Measurements from ENCODE around the gene DGCR8.
A peak's percentile ranks its signal among the peaks of the same experiment; 100 is the strongest.

DGCR8 gene

GRCh38 chr22:20131859-20132685 lies 52.0 kb downstream of the DGCR8 start:
- H3K9me3 ChIP-seq (ENCODE audit: control insufficient read depth, insufficient read depth, low read length), result no peaks in the 10 kb centered on the region
- H3K4me1 ChIP-seq (ENCODE audit: insufficient read depth, low read length), result no peaks in the 10 kb centered on the region; the same call in 1 of the 2 replicates
- no peaks in the 10 kb centered on the region for H3K36me3 ChIP-seq (ENCODE audit: insufficient read depth, low read length)
- H3K9ac ChIP-seq (ENCODE audit: low read depth, low read length), result peak overlapping the region; percentile 64

- H3K36me3 ChIP-seq (ENCODE audit: insufficient read depth, low read length), result no peaks in the 10 kb centered on the region
- H3K4me1 ChIP-seq (ENCODE audit: insufficient read depth, low read length), result no peaks in the 10 kb centered on the region; the same call in 1 of the 2 replicates
- H3K9ac ChIP-seq (ENCODE audit: low read depth, low read length), result peak overlapping the region; percentile 64
- H3K9me3 ChIP-seq (ENCODE audit: control insufficient read depth, insufficient read depth, low read length), result no peaks in the 10 kb centered on the region
Measured at GRCh38 chr22:20132686-20133246, 52.7 kb downstream of the DGCR8 start.

GRCh38 chr22:20133930-20134549 lies 54.0 kb downstream of the DGCR8 start:
- H3K36me3 ChIP-seq (ENCODE audit: insufficient read depth, low read length), result no peaks in the 10 kb centered on the region
- H3K9me3 ChIP-seq (ENCODE audit: control insufficient read depth, insufficient read depth, low read length), result no peaks in the 10 kb centered on the region
- no peaks in the 10 kb centered on the region; the same call in 1 of the 2 replicates for H3K4me1 ChIP-seq (ENCODE audit: insufficient read depth, low read length)
- H3K9ac ChIP-seq (ENCODE audit: low read depth, low read length), result no peak overlapping the region

GRCh38 chr22:20135265-20135664 lies 55.2 kb downstream of the DGCR8 start:
- Histone ChIP-seq H3K36me3 (ENCODE audit: insufficient read depth, low read length) (no peaks in the 10 kb centered on the region), H3K9ac (ENCODE audit: low read depth, low read length) (no peak overlapping the region), H3K9me3 (ENCODE audit: control insufficient read depth, insufficient read depth, low read length) (no peaks in the 10 kb centered on the region), H3K4me1 (ENCODE audit: insufficient read depth, low read length) (no peaks in the 10 kb centered on the region; the same call in 1 of the 2 replicates)

GRCh38 chr22:20135806-20136602 lies 56.0 kb downstream of the DGCR8 start:
- no peaks in the 10 kb centered on the region; the same call in 1 of the 2 replicates for H3K4me1 ChIP-seq (ENCODE audit: insufficient read depth, low read length)
- no peaks in the 10 kb centered on the region for H3K9me3 ChIP-seq (ENCODE audit: control insufficient read depth, insufficient read depth, low read length)
- H3K9ac ChIP-seq (ENCODE audit: low read depth, low read length), result no peak overlapping the region
- H3K36me3 ChIP-seq (ENCODE audit: insufficient read depth, low read length), result no peaks in the 10 kb centered on the region

- Histone ChIP-seq H3K36me3 (ENCODE audit: insufficient read depth, low read length) (no peaks in the 10 kb centered on the region), H3K9me3 (ENCODE audit: control insufficient read depth, insufficient read depth, low read length) (no peaks in the 10 kb centered on the region), H3K9ac (ENCODE audit: low read depth, low read length) (no peak overlapping the region), H3K4me1 (ENCODE audit: insufficient read depth, low read length) (no peaks in the 10 kb centered on the region; the same call in 1 of the 2 replicates)
Measured at GRCh38 chr22:20136603-20136873, 56.5 kb downstream of the DGCR8 start.

GRCh38 chr22:20137113-20137512 lies 57.1 kb downstream of the DGCR8 start:
- no peak overlapping the region for H3K9ac ChIP-seq (ENCODE audit: low read depth, low read length)
- H3K36me3 ChIP-seq (ENCODE audit: insufficient read depth, low read length), result no peaks in the 10 kb centered on the region
- H3K9me3 ChIP-seq (ENCODE audit: control insufficient read depth, insufficient read depth, low read length), result no peaks in the 10 kb centered on the region
- no peaks in the 10 kb centered on the region; the same call in 1 of the 2 replicates for H3K4me1 ChIP-seq (ENCODE audit: insufficient read depth, low read length)

- no peaks in the 10 kb centered on the region; the same call in 1 of the 2 replicates for H3K4me1 ChIP-seq (ENCODE audit: insufficient read depth, low read length)
- H3K9ac ChIP-seq (ENCODE audit: low read depth, low read length), result no peak overlapping the region
- no peaks in the 10 kb centered on the region for H3K9me3 ChIP-seq (ENCODE audit: control insufficient read depth, insufficient read depth, low read length)
- H3K36me3 ChIP-seq (ENCODE audit: insufficient read depth, low read length), result no peaks in the 10 kb centered on the region
Measured at GRCh38 chr22:20137671-20138416, 57.8 kb downstream of the DGCR8 start.

GRCh38 chr22:20138417-20138738 lies 58.3 kb downstream of the DGCR8 start:
- Histone ChIP-seq H3K9me3 (ENCODE audit: control insufficient read depth, insufficient read depth, low read length) (no peaks in the 10 kb centered on the region), H3K36me3 (ENCODE audit: insufficient read depth, low read length) (no peaks in the 10 kb centered on the region), H3K9ac (ENCODE audit: low read depth, low read length) (no peak overlapping the region), H3K4me1 (ENCODE audit: insufficient read depth, low read length) (no peaks in the 10 kb centered on the region; the same call in 1 of the 2 replicates)

GRCh38 chr22:20138868-20139267 lies 58.8 kb downstream of the DGCR8 start:
- H3K36me3 ChIP-seq (ENCODE audit: insufficient read depth, low read length), result no peaks in the 10 kb centered on the region
- H3K4me1 ChIP-seq (ENCODE audit: insufficient read depth, low read length), result no peaks in the 10 kb centered on the region; the same call in 1 of the 2 replicates
- H3K9me3 ChIP-seq (ENCODE audit: control insufficient read depth, insufficient read depth, low read length), result no peaks in the 10 kb centered on the region
- H3K9ac ChIP-seq (ENCODE audit: low read depth, low read length), result no peak overlapping the region

GRCh38 chr22:20139391-20140106 lies 59.5 kb downstream of the DGCR8 start:
- no peak overlapping the region for H3K9ac ChIP-seq (ENCODE audit: low read depth, low read length)
- no peaks in the 10 kb centered on the region; the same call in 1 of the 2 replicates for H3K4me1 ChIP-seq (ENCODE audit: insufficient read depth, low read length)
- no peaks in the 10 kb centered on the region for H3K36me3 ChIP-seq (ENCODE audit: insufficient read depth, low read length)
- no peaks in the 10 kb centered on the region for H3K9me3 ChIP-seq (ENCODE audit: control insufficient read depth, insufficient read depth, low read length)

- H3K36me3 ChIP-seq (ENCODE audit: insufficient read depth, low read length), result no peaks in the 10 kb centered on the region
- H3K9me3 ChIP-seq (ENCODE audit: control insufficient read depth, insufficient read depth, low read length), result no peaks in the 10 kb centered on the region
- H3K9ac ChIP-seq (ENCODE audit: low read depth, low read length), result no peak overlapping the region
- H3K4me1 ChIP-seq (ENCODE audit: insufficient read depth, low read length), result no peaks in the 10 kb centered on the region; the same call in 1 of the 2 replicates
Measured at GRCh38 chr22:20140107-20140445, 60.0 kb downstream of the DGCR8 start.

GRCh38 chr22:20140521-20140964 lies 60.5 kb downstream of the DGCR8 start:
- Histone ChIP-seq H3K36me3 (ENCODE audit: insufficient read depth, low read length) (no peaks in the 10 kb centered on the region), H3K9me3 (ENCODE audit: control insufficient read depth, insufficient read depth, low read length) (no peaks in the 10 kb centered on the region), H3K4me1 (ENCODE audit: insufficient read depth, low read length) (no peaks in the 10 kb centered on the region; the same call in 1 of the 2 replicates), H3K9ac (ENCODE audit: low read depth, low read length) (no peak overlapping the region)

All from ES-I3 (cell line).